Fibroblast of mammary gland (primary cell): ENCODE measurements around the gene WNT7A.

Source experiments
- DNase-seq: peaks from one replicate; pipeline ENCODE4 v3.0.0-alpha.2; 2010; ENCODE audit warnings: low read depth
- H3K4me3 ChIP-seq: 2 replicates; pipeline ENCODE4 v1.5.1; 2011; ENCODE audit warnings: low read depth, mild to moderate bottlenecking, low read length, moderate library complexity; ENCODE audit not compliant: control insufficient read depth
- CTCF ChIP-seq: conservative IDR thresholded peaks from 2 replicates; pipeline ENCODE4 v1.5.1; 2011; ENCODE audit warnings: low read depth, low read length, inconsistent platforms; ENCODE audit not compliant: control insufficient read depth, insufficient read depth

The WNT7A gene

GRCh38 chr3:13878281-13879101, 1.4 kb downstream of the WNT7A start:
- no peak overlapping the region for H3K4me3 ChIP-seq
- DNase-seq, result no peak
- no peak for TF ChIP-seq CTCF

- DNase-seq, result no peak
- H3K4me3 ChIP-seq, result no peak overlapping the region
- no peak for TF ChIP-seq CTCF
Measured at GRCh38 chr3:13877911-13878280, 2.0 kb downstream of the WNT7A start.

GRCh38 chr3:13876451-13877100, 3.3 kb downstream of the WNT7A start:
- no peak for DNase-seq
- TF ChIP-seq CTCF, result no peak
- no peak overlapping the region for H3K4me3 ChIP-seq

GRCh38 chr3:13874891-13875290, 5.0 kb downstream of the WNT7A start:
- H3K4me3 ChIP-seq, result no peak overlapping the region
- TF ChIP-seq CTCF, result no peak
- no peak for DNase-seq

GRCh38 chr3:13873818-13874217, 6.1 kb downstream of the WNT7A start:
- TF ChIP-seq CTCF, result no peak
- no peak overlapping the region for H3K4me3 ChIP-seq
- no peak for DNase-seq

- no peak overlapping the region for H3K4me3 ChIP-seq
Measured at GRCh38 chr3:13872451-13872850, 7.4 kb downstream of the WNT7A start.

More at GRCh38 chr3:13872451-13872850, 7.4 kb downstream of the WNT7A start:
- no peak for TF ChIP-seq CTCF
- no peak for DNase-seq
